Gastroesophageal sphincter (tissue), 4 donors: ENCODE measurements around the gene DPH3. TPM values are rescaled to one million over a fixed set of nuclear protein-coding genes. Genes with fewer than 3 reads are reported as not detected.

Experiments used
- ATAC-seq: fragments of 150-250 bp; one replicate; pipeline ENCODE4 v1.9.1; 2016; ENCODE audit warnings: mild to moderate bottlenecking, moderate library complexity
- H3K27ac ChIP-seq, 4 donors: fragments of 200-600 bp; sonication (generic) in 3 of 4; 1 replicate in 3 of 4; 2 replicates in 1 of 4; pipeline ENCODE4 v1.5.1; 2016 to 2019
- H3K27me3 ChIP-seq: fragments of 200-600 bp; sonication (generic); one replicate; pipeline ENCODE4 v1.5.1; 2019
- H3K36me3 ChIP-seq, 2 donors: fragments of 200-600 bp; sonication (generic); one replicate each; pipeline ENCODE4 v1.5.1; 2019; ENCODE audit warnings: control low read depth in 1 of 2
- H3K4me1 ChIP-seq, 3 donors: fragments of 200-600 bp; sonication (generic); 1 replicate in 2 of 3; 2 replicates in 1 of 3; pipeline ENCODE4 v1.5.1; 2016 to 2019; ENCODE audit warnings: control low read depth in 2 of 3
- H3K4me3 ChIP-seq, 2 donors: fragments of 200-600 bp; sonication (generic); one replicate each; pipeline ENCODE4 v1.5.1; 2019; ENCODE audit warnings: mild to moderate bottlenecking in 1 of 2, moderate library complexity in 1 of 2
- H3K9me3 ChIP-seq, 3 donors: fragments of 200-600 bp; sonication (generic); one replicate each; pipeline ENCODE4 v1.5.1; 2017 to 2019; ENCODE audit warnings: control low read depth in 2 of 3
- EP300 ChIP-seq: sonication (generic); formaldehyde crosslinking; IDR thresholded peaks from one replicate; pipeline ENCODE4 v1.6.1; 2017; ENCODE audit warnings: antibody characterized with exemption, mild to moderate bottlenecking
- POLR2A ChIP-seq, 2 donors: fragments of 450-650 bp; IDR thresholded peaks; one replicate each; pipeline ENCODE4 v1.6.1; 2017; ENCODE audit warnings: antibody characterized with exemption in 2 of 2, mild to moderate bottlenecking in 2 of 2, moderate library complexity in 1 of 2
- POLR2AphosphoS5 ChIP-seq: sonication (generic); formaldehyde crosslinking; IDR thresholded peaks from one replicate; pipeline ENCODE4 v1.6.1; 2017; ENCODE audit warnings: antibody characterized with exemption
- WGBS, 2 donors: methylation state at CpG; one replicate each; pipeline ENCODE4 v1.1.5; 2018; ENCODE audit warnings: low coverage in 1 of 2; 5-methylcytosine and 5-hydroxymethylcytosine counted together
- total RNA-seq, 4 donors: library from RNA; depleted of rRNA; stranded (reverse); fragments of >200 nt; gene quantifications; one replicate each; pipeline ENCODE4 v1.1.0, GENCODE V29; 2016
- TF ChIP-seq, protein P1 (sequence below), 4 experiments: fragments of 200-600 bp in 2 of 4; fragments of 450-650 bp in 2 of 4; sonication (generic) in 1 of 4; IDR thresholded peaks; one replicate each; pipeline ENCODE4 v1.5.1; 2017 to 2019; ENCODE audit warnings: antibody characterized with exemption in 4 of 4, mild to moderate bottlenecking in 2 of 4, moderate library complexity in 2 of 4

Gene DPH3
- total RNA-seq, 4 donors from 2014 or later = 31.4 to 40.0 (median 36.8) TPM

DNA sequence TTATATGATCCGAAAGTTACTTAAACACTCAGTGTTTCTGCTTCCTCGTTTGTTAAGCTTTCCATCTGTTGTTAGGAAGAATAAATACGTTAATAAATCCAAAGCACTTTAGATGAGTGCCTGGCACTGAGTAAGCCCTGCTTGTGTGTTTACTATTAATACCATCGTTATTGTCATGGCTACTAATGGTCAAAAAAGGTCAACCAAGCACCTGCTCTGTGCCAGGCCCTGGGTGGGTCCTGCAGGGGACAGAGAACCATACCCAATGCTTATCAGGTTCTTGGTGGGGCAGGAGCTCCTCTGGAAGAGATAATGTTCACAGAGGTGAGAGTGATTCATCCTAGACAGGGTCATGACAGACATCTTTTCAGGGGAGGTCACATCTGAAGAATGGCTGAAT lies 50.4 kb downstream of the DPH3 start:
- ATAC-seq = no peak
- WGBS, 2 donors = 64 to 73% methylated on average over 4 of the region's 4 CpGs

DNA sequence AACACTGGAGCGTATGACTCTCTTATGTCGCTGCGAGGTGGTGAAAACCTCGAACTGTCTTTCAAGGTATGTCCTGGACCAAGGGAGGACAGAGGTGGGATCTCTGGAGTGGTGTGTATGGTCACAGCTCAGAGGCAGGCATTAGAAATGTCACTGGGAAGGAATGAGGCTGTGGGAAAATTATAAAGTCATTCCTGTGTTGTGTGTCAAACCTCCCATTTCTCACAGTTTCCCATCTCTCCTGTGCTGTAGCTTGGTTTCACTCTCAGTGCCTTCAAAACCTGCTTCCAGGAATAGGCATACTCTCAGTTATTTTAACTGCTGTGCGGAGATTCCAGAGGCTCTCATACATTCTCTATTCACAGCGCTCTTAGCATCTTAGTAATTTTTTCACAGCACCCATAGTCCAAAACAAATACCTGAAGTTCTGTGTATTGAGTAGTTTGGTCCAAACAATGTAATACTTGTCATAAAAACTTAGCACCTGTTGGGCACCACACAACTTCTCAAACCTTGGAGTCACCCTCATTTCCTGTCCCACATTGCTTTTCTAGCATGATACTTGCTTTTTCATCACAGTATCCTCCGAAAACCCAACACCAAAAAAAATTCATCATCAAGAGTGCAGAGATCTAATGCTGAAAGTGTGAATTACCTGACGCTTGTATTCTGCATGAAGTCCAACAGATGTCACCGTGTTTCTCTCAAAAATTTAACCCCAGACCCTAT lies 53.4 kb downstream of the DPH3 start:
- ATAC-seq = no peak
- Histone ChIP-seq H3K27ac (no peak overlapping the region), H3K27me3 (peaks cover 5% of the 10 kb centered on the region), H3K4me1 (no peaks in the 10 kb centered on the region), H3K36me3 (peaks cover 0 to 46% of the 10 kb centered on the region in 2 donors), H3K9me3 (no peaks in the 10 kb centered on the region), H3K4me3 (no peak overlapping the region)
- 63 to 85% methylated on average over 5 to 6 of the region's 9 CpGs for WGBS, 2 donors
- TF ChIP-seq POLR2A (IDR thresholded peaks at IDR 0.05) = peak in 1 of 2 donors; percentile 7
- TF ChIP-seq, protein P1, sequence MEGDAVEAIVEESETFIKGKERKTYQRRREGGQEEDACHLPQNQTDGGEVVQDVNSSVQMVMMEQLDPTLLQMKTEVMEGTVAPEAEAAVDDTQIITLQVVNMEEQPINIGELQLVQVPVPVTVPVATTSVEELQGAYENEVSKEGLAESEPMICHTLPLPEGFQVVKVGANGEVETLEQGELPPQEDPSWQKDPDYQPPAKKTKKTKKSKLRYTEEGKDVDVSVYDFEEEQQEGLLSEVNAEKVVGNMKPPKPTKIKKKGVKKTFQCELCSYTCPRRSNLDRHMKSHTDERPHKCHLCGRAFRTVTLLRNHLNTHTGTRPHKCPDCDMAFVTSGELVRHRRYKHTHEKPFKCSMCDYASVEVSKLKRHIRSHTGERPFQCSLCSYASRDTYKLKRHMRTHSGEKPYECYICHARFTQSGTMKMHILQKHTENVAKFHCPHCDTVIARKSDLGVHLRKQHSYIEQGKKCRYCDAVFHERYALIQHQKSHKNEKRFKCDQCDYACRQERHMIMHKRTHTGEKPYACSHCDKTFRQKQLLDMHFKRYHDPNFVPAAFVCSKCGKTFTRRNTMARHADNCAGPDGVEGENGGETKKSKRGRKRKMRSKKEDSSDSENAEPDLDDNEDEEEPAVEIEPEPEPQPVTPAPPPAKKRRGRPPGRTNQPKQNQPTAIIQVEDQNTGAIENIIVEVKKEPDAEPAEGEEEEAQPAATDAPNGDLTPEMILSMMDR (IDR thresholded peaks at IDR 0.05) = no peak
- no peak for TF ChIP-seq EP300
- TF ChIP-seq POLR2AphosphoS5 = no peak

More for the DNA sequence above, 50.4 kb downstream of the DPH3 start:
- no peak overlapping the region for H3K27ac ChIP-seq
- no peaks in the 10 kb centered on the region for H3K4me1 ChIP-seq
- no peak overlapping the region for H3K4me3 ChIP-seq
- H3K27me3 ChIP-seq = peaks cover 5% of the 10 kb centered on the region
- H3K9me3 ChIP-seq = no peaks in the 10 kb centered on the region
- TF ChIP-seq POLR2AphosphoS5 = no peak
- no peak for TF ChIP-seq EP300
- TF ChIP-seq, protein P1 (IDR thresholded peaks at IDR 0.05) = no peak
- no peak for TF ChIP-seq POLR2A (IDR thresholded peaks at IDR 0.05)
- peaks cover 0 to 37% of the 10 kb centered on the region in 2 donors for H3K36me3 ChIP-seq

Other genes starting within 250 kb of the DPH3 start
- 100 to 1,000 TPM in 3 of 4 donors, 10 to 100 TPM in 1; 75.4 to 297 (median 134) TPM for gene GALNT15, start 90.3 kb downstream of the DPH3 start, total RNA-seq
- gene OXNAD1, start 269 bp upstream of the DPH3 start, total RNA-seq = 10 to 100 TPM; 10.2 to 13.2 (median 12.4) TPM
- 100 to 1,000 TPM in 1 of 4 donors, 10 to 100 TPM in 3; 30.6 to 110 (median 68.2) TPM for gene RFTN1, start 248.8 kb upstream of the DPH3 start, total RNA-seq